Keratinocyte (primary cell): ENCODE data around the gene TMEM271. TPM values are rescaled to one million over a fixed set of nuclear protein-coding genes. Genes with fewer than 3 reads are reported as not detected.

Experiments used
- DNase-seq: peaks from one replicate; pipeline ENCODE4 v3.0.0-alpha.2; 2011; ENCODE audit warnings: low read depth, missing footprints, low spot score
- FAIRE-seq: peaks from 2 replicates; lab custom pipeline; 2011; peaks lifted over from hg19 to GRCh38; lab: Jason Lieb, UNC
- H2AFZ ChIP-seq: 2 replicates; pipeline ENCODE4 v1.6.0; 2012; ENCODE audit warnings: low read length, control low read depth, inconsistent platforms; ENCODE audit not compliant: control insufficient read depth
- H3K27ac ChIP-seq: 2 replicates; pipeline ENCODE4 v1.5.1; 2011; ENCODE audit warnings: low read length; ENCODE audit not compliant: control insufficient read depth, insufficient read depth
- H3K27me3 ChIP-seq: 3 replicates; pipeline ENCODE4 v1.6.0; 2011; ENCODE audit warnings: low read length; ENCODE audit not compliant: control insufficient read depth, insufficient read depth; ENCODE audit errors: extremely low read depth
- H3K36me3 ChIP-seq, 2 experiments: 2 replicates in 1 of 2; 3 replicates in 1 of 2; pipeline ENCODE4 v1.5.1; 2011; ENCODE audit warnings: low read length in 2 of 2, mild to moderate bottlenecking in 1 of 2; ENCODE audit not compliant: control insufficient read depth in 2 of 2, insufficient read depth in 2 of 2; ENCODE audit errors: extremely low read depth in 1 of 2
- H3K4me1 ChIP-seq: 3 replicates; pipeline ENCODE4 v1.5.1; 2011; ENCODE audit warnings: low read length; ENCODE audit not compliant: control insufficient read depth, insufficient read depth; ENCODE audit errors: extremely low read depth
- H3K4me2 ChIP-seq: 3 replicates; pipeline ENCODE4 v1.6.0; 2011; ENCODE audit warnings: low read depth, low read length; ENCODE audit not compliant: control insufficient read depth, insufficient read depth; ENCODE audit errors: extremely low read depth
- H3K4me3 ChIP-seq, 3 experiments: fragments of 200-600 bp in 1 of 3; sonication (generic) in 1 of 3; 2 replicates in 2 of 3; 3 replicates in 1 of 3; pipeline ENCODE4 v1.5.1; 2011 to 2016; ENCODE audit warnings: low read length in 3 of 3, mild to moderate bottlenecking in 3 of 3, control low read depth in 2 of 3, inconsistent platforms in 1 of 3, low read depth in 1 of 3, mixed read lengths in 1 of 3, mixed run types in 1 of 3, moderate library complexity in 1 of 3; ENCODE audit not compliant: control insufficient read depth in 2 of 3, insufficient read depth in 2 of 3; ENCODE audit errors: extremely low read depth in 1 of 3
- H3K79me2 ChIP-seq: 2 replicates; pipeline ENCODE4 v1.6.0; 2012; ENCODE audit warnings: low read length; ENCODE audit not compliant: control insufficient read depth, insufficient read depth
- H3K9ac ChIP-seq: 3 replicates; pipeline ENCODE4 v1.6.0; 2011; ENCODE audit warnings: low read length; ENCODE audit not compliant: control insufficient read depth, insufficient read depth; ENCODE audit errors: extremely low read depth
- H3K9me1 ChIP-seq: 3 replicates; pipeline ENCODE4 v1.6.0; 2011; ENCODE audit warnings: low read length; ENCODE audit not compliant: control insufficient read depth, insufficient read depth; ENCODE audit errors: extremely low read depth
- H3K9me3 ChIP-seq: 2 replicates; pipeline ENCODE4 v1.5.1; 2012; ENCODE audit warnings: low read depth, low read length; ENCODE audit not compliant: control insufficient read depth
- H4K20me1 ChIP-seq: 3 replicates; pipeline ENCODE4 v1.6.0; 2011; ENCODE audit warnings: low read length; ENCODE audit not compliant: control insufficient read depth, insufficient read depth; ENCODE audit errors: extremely low read depth
- CTCF ChIP-seq, 3 experiments: IDR thresholded peaks in 1 of 3; conservative IDR thresholded peaks in 1 of 3; optimal IDR thresholded peaks in 1 of 3; 2 replicates in 2 of 3; 3 replicates in 1 of 3; pipeline versions ENCODE3 to v1.5.1; 2011; ENCODE audit warnings: low read length in 3 of 3, mild to moderate bottlenecking in 3 of 3, moderate library complexity in 2 of 3, control low read depth in 1 of 3, inconsistent platforms in 1 of 3; ENCODE audit not compliant: insufficient read depth in 2 of 3; ENCODE audit errors: extremely low read depth in 1 of 3
- EZH2 ChIP-seq: IDR thresholded peaks from one replicate; pipeline ENCODE4 v1.6.1; 2012; ENCODE audit warnings: inconsistent platforms, mild to moderate bottlenecking, low read length, moderate library complexity
- dilution Hi-C: fragments of 300-500 bp; cut with MboI; formaldehyde crosslinking; loops from one replicate; pipeline ENCODE4 v1.7.0; 2020; ENCODE audit warnings: low sequenced_read_pairs; ENCODE audit not compliant: extremely low pct_ligation_motif_present
- polyA plus RNA-seq, 5 experiments: library from polyadenylated mRNA; depleted of rRNA in 3 of 5; stranded (reverse) in 3 of 5; stranded (forward) in 1 of 5; unstranded in 1 of 5; fragments of >200 nt; gene quantifications; 1 replicate in 1 of 5; 2 replicates in 3 of 5; 3 replicates in 1 of 5; pipeline versions ENCODE4 v1.2.1 to v1.2.3, GENCODE V29; 2011 to 2012; ENCODE audit warnings: missing spikeins in 2 of 5, low read depth in 1 of 5, low replicate concordance in 1 of 5

TMEM271 gene
- polyA plus RNA-seq, 1 donor (not counting 4 experiments of a cell fraction or from before 2014, with no cell fraction given), result not detected

- Histone ChIP-seq H3K4me3 (no peak overlapping the region), H3K9me1 (peaks cover 2% of the 10 kb centered on the region), H3K9me3 (no peaks in the 10 kb centered on the region), H4K20me1 (no peaks in the 10 kb centered on the region), H3K4me2 (no peak overlapping the region), H3K4me1 (no peaks in the 10 kb centered on the region), H3K36me3 (peaks cover 26 to 49% of the 10 kb centered on the region in 2 experiments), H2AFZ (no peak overlapping the region), H3K9ac (no peak overlapping the region), H3K27ac (no peak overlapping the region), H3K27me3 (no peaks in the 10 kb centered on the region), H3K79me2 (no peaks in the 10 kb centered on the region)
- dilution Hi-C loops, result no loop called here
- no peak for TF ChIP-seq CTCF (optimal IDR thresholded peaks at IDR 0.05 in 1 of 3, IDR thresholded peaks at IDR 0.05 in 1 of 3, conservative IDR thresholded peaks at IDR 0.05 in 1 of 3; ENCODE audit: extremely low read depth in 1 of 3, insufficient read depth in 2 of 3, low read length in 3 of 3)
- DNase-seq (no peak), FAIRE-seq (no peak)
Observed at GRCh38 chr4:534101-534575, 42.0 kb downstream of the TMEM271 start.

- no peak overlapping the region for H3K4me2 ChIP-seq
- H3K9me3 ChIP-seq, result no peaks in the 10 kb centered on the region
- H3K9me1 ChIP-seq, result peaks cover 2% of the 10 kb centered on the region
- TF ChIP-seq EZH2 (no peak), CTCF (optimal IDR thresholded peaks at IDR 0.05 in 1 of 3, IDR thresholded peaks at IDR 0.05 in 1 of 3, conservative IDR thresholded peaks at IDR 0.05 in 1 of 3; ENCODE audit: extremely low read depth in 1 of 3, insufficient read depth in 2 of 3, low read length in 3 of 3) (no peak)
- dilution Hi-C loops, result no loop called here
- H4K20me1 ChIP-seq, result no peaks in the 10 kb centered on the region
- no peak for DNase-seq
- no peak overlapping the region for H3K4me3 ChIP-seq
- no peaks in the 10 kb centered on the region for H3K79me2 ChIP-seq
- H3K27ac ChIP-seq, result no peak overlapping the region
- no peak overlapping the region for H2AFZ ChIP-seq
- no peaks in the 10 kb centered on the region for H3K27me3 ChIP-seq
- H3K4me1 ChIP-seq, result no peaks in the 10 kb centered on the region
- no peak overlapping the region for H3K9ac ChIP-seq
- no peak for FAIRE-seq
- H3K36me3 ChIP-seq, result peaks cover 26 to 49% of the 10 kb centered on the region in 2 experiments
Observed at GRCh38 chr4:533318-534100, 42.6 kb downstream of the TMEM271 start.
